Measurements from ENCODE around the gene CTNNB1. TPM values are rescaled to one million over a fixed set of nuclear protein-coding genes. Genes with fewer than 3 reads are reported as not detected.

The CTNNB1 gene
- polyA plus RNA-seq, 1 donor (not counting 4 experiments of a cell fraction or from before 2014, with no cell fraction given): 644 TPM

DNA sequence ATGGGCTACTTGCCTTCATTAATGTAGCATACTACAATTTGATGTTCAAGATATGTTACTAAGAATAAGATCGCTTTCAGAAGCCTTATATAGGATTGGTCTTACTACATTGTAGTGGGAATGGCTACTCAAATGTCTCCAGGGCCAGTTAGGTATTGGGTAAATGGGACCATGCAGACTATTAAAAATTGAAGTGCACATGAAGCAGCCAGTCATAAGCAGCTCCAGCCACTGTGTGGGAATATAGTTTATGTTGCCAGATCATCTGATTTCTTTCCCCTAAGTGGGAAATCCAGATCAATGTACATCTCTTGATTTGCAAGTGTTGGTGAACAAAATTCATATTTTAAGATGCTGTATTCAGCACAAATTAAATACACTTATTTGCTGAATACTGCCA lies 5.1 kb downstream of the CTNNB1 start:
- Histone ChIP-seq H3K4me1 (ENCODE audit: control insufficient read depth, extremely low read depth, insufficient read depth, low read length) (peaks cover 21% of the 10 kb centered on the region), H3K36me3 (ENCODE audit: control insufficient read depth in 2 of 2, extremely low read depth in 1 of 2, insufficient read depth in 2 of 2, low read length in 2 of 2) (peaks cover under 1 to 4% of the 10 kb centered on the region in 2 experiments), H4K20me1 (ENCODE audit: control insufficient read depth, extremely low read depth, insufficient read depth, low read length) (peaks cover 71% of the 10 kb centered on the region), H3K9me1 (ENCODE audit: control insufficient read depth, extremely low read depth, insufficient read depth, low read length) (no peaks in the 10 kb centered on the region), H3K9me3 (ENCODE audit: control insufficient read depth, low read depth, low read length) (no peaks in the 10 kb centered on the region), H3K27me3 (ENCODE audit: control insufficient read depth, extremely low read depth, insufficient read depth, low read length) (no peaks in the 10 kb centered on the region), H2AFZ (ENCODE audit: control insufficient read depth, low read length) (no peak overlapping the region), H3K9ac (ENCODE audit: control insufficient read depth, extremely low read depth, insufficient read depth, low read length) (no peak overlapping the region), H3K79me2 (ENCODE audit: control insufficient read depth, insufficient read depth, low read length) (peaks cover 98% of the 10 kb centered on the region), H3K4me2 (ENCODE audit: control insufficient read depth, extremely low read depth, insufficient read depth, low read depth, low read length) (no peak overlapping the region), H3K4me3 (ENCODE audit: control insufficient read depth in 2 of 3, extremely low read depth in 1 of 3, insufficient read depth in 2 of 3, low read depth in 1 of 3, low read length in 3 of 3) (no peak overlapping the region), H3K27ac (ENCODE audit: control insufficient read depth, insufficient read depth, low read length) (no peak overlapping the region)
- DNase-seq (ENCODE audit: low read depth, low spot score) (no peak), FAIRE-seq (no peak)
- TF ChIP-seq, protein P1, sequence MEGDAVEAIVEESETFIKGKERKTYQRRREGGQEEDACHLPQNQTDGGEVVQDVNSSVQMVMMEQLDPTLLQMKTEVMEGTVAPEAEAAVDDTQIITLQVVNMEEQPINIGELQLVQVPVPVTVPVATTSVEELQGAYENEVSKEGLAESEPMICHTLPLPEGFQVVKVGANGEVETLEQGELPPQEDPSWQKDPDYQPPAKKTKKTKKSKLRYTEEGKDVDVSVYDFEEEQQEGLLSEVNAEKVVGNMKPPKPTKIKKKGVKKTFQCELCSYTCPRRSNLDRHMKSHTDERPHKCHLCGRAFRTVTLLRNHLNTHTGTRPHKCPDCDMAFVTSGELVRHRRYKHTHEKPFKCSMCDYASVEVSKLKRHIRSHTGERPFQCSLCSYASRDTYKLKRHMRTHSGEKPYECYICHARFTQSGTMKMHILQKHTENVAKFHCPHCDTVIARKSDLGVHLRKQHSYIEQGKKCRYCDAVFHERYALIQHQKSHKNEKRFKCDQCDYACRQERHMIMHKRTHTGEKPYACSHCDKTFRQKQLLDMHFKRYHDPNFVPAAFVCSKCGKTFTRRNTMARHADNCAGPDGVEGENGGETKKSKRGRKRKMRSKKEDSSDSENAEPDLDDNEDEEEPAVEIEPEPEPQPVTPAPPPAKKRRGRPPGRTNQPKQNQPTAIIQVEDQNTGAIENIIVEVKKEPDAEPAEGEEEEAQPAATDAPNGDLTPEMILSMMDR (optimal IDR thresholded peaks at IDR 0.05 in 1 of 3, IDR thresholded peaks at IDR 0.05 in 1 of 3, conservative IDR thresholded peaks at IDR 0.05 in 1 of 3; ENCODE audit: extremely low read depth in 1 of 3, insufficient read depth in 2 of 3, low read length in 3 of 3): no peak
- no peak for TF ChIP-seq EZH2 (IDR thresholded peaks at IDR 0.05; ENCODE audit: low read length)
- dilution Hi-C loops (cut with MboI; ENCODE audit: extremely low pct_ligation_motif_present, low sequenced_read_pairs): no loop called here

GRCh38 chr3:41205591-41205990 lies 6.3 kb downstream of the CTNNB1 start:
- DNase-seq (ENCODE audit: low read depth, low spot score) (no peak), FAIRE-seq (no peak)
- peaks cover 98% of the 10 kb centered on the region for H3K79me2 ChIP-seq (ENCODE audit: control insufficient read depth, insufficient read depth, low read length)
- dilution Hi-C loops (cut with MboI; ENCODE audit: extremely low pct_ligation_motif_present, low sequenced_read_pairs): no loop called here
- no peaks in the 10 kb centered on the region for H3K27me3 ChIP-seq (ENCODE audit: control insufficient read depth, extremely low read depth, insufficient read depth, low read length)
- H3K4me3 ChIP-seq (ENCODE audit: control insufficient read depth in 2 of 3, extremely low read depth in 1 of 3, insufficient read depth in 2 of 3, low read depth in 1 of 3, low read length in 3 of 3): no peak overlapping the region
- no peak overlapping the region for H2AFZ ChIP-seq (ENCODE audit: control insufficient read depth, low read length)
- peaks cover 21% of the 10 kb centered on the region for H3K4me1 ChIP-seq (ENCODE audit: control insufficient read depth, extremely low read depth, insufficient read depth, low read length)
- H3K36me3 ChIP-seq (ENCODE audit: control insufficient read depth in 2 of 2, extremely low read depth in 1 of 2, insufficient read depth in 2 of 2, low read length in 2 of 2): peaks cover 3 to 5% of the 10 kb centered on the region in 2 experiments
- no peaks in the 10 kb centered on the region for H3K9me3 ChIP-seq (ENCODE audit: control insufficient read depth, low read depth, low read length)
- peaks cover 76% of the 10 kb centered on the region for H4K20me1 ChIP-seq (ENCODE audit: control insufficient read depth, extremely low read depth, insufficient read depth, low read length)
- H3K9ac ChIP-seq (ENCODE audit: control insufficient read depth, extremely low read depth, insufficient read depth, low read length): no peak overlapping the region
- no peaks in the 10 kb centered on the region for H3K9me1 ChIP-seq (ENCODE audit: control insufficient read depth, extremely low read depth, insufficient read depth, low read length)
- TF ChIP-seq, protein P1 (optimal IDR thresholded peaks at IDR 0.05 in 1 of 3, IDR thresholded peaks at IDR 0.05 in 1 of 3, conservative IDR thresholded peaks at IDR 0.05 in 1 of 3; ENCODE audit: extremely low read depth in 1 of 3, insufficient read depth in 2 of 3, low read length in 3 of 3): no peak
- no peak for TF ChIP-seq EZH2 (IDR thresholded peaks at IDR 0.05; ENCODE audit: low read length)
- H3K4me2 ChIP-seq (ENCODE audit: control insufficient read depth, extremely low read depth, insufficient read depth, low read depth, low read length): no peak overlapping the region
- no peak overlapping the region for H3K27ac ChIP-seq (ENCODE audit: control insufficient read depth, insufficient read depth, low read length)

All from keratinocyte (primary cell).